Stimulated activated CD4-positive, alpha-beta T cell treated with anti-CD3 and anti-CD28 coated beads, Interleukin-4, amount 100 ng/mL, for 1 hour (primary cell): ENCODE data around the gene SLC25A14.

Experiments
- DNase-seq: peaks from one replicate; pipeline ENCODE4 v3.0.0-alpha.2; 2020

The SLC25A14 gene

DNA sequence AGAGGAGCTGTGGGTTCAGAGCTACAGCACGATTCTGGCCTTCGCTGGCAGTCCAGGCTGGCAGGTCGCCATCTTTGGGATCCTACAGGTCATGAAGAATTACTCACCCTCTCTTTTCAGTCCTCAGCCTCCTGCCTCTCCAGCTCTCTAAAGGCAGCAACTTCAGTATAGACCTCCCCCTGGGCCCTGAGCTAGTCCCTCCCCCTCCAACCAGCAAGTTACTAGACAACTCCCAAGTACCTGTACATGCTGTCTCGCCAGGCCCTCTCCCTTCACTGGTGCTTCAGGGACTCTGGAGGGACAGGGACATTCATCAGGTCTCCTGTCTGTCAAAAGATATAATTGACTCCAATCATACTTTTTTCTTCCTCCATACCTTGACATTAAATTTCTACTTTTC, 45.8 kb downstream of the SLC25A14 start, which contains the start of gene GPR119:
Gene GPR119, minus strand, starts transcription at position 155 of the 400 bp plus-strand sequence. CDS start 227 bp downstream, outside the sequence.
- DNase-seq, result no peak

DNA sequence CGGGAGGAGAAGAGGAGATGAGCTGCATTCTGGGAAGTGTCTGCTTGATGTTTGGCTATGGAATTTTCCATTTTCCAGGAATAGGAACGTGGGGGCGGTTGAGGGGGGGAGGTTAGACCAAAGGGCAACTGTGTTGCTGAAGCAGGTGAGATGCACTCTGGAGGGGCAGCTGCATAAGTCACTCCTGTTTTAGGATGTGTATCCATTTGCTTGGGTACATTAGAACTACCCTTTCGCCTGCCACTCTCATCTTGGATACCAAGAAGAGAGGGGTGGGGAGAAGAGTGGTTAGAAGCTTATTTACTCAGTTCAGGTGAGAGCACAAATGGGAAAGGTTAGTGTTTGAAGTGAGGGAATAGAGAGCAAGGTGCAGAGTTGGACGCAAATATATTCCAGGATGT, 46.7 kb downstream of the SLC25A14 start:
- DNase-seq, result no peak

DNA sequence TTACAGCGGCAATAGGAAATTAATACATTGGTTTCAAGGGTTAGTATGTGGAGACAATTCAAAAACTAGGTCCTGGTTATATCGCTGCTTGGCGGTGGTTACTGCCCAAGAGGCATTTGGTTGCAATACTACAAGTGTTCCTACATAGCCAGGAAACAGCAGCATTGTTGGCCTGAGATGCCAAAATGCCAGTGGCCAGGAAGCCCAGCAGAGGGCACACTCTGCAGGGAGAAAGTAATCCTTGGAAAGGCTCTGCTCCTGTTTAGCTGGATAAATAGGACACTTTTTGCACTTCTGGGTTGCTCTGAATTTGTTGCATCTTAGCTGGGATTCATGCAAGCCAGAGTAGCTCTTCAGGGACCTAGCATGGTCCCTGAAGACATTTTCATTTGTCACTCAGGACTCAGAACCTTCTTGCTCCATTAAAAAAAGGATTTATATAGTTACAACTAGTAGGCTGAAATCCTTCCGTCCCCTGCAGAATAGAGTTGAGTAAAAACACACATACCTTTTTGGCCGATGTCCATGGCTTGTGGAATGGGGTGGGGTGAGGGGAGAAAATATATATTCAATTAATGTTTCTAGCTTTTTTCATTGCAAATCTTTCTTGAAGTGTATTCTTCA, 53.8 kb downstream of the SLC25A14 start:
- DNase-seq, result no peak

DNA sequence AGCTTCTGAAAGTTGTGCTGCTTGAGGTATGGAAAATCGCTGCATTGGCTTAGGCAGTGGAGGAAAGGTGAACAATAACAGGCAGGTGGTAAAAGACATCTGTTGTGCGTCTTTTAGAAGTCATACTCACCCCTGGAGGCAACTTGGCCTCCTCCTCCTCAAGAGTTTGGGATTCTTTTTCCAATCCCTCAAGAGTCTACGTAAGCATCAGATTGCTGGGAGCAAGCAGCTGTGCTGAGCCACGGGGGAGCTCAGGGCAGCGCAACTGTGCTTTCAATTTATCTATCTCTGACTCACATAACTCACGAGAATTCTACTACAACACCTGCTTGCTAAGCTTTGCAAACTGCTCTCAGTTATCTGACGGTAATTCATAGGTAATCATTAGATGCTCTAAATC, 55.6 kb downstream of the SLC25A14 start:
- DNase-seq, result no peak

DNA sequence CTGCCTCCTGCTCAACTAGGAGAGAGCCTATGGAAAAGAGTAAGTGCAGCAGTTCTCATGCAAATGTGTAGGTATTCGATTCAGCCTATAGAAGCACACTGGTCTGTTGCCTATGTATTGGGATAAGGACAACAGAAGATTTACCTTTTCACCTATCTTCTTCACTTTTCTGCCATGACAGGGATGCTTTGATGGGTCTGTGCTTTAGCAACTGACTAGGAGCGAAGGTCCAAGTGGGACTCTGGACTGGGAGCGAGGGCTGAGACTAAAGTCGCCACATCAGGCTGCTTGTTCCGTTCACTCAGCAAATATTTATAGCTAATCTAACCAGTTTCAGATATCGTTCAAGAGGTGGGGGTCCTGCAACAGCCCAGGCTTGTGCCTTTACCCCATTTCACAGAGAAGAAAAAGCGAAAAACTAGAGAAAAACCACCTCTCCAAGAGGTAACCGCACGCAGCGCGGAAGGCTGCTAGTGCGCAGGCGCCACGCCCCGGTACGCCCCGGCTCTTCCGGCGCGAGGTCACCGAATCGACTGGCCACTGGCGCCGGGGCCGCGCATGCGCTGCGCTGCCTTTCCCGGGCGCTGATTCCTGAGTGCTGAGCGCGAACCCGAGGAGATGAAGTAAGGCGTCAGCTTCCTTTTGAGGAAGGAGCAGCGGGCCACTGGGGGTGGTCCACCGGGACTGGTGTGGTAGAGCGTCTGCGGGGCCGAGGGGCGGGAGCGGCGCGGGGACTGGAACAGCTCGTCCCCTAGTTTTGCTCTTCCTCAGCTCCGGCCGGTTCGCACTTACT, 61.9 kb downstream of the SLC25A14 start, which contains the start of gene RBMX2:
Gene RBMX2, plus strand, starts transcription at position 573 of the 793 bp plus-strand sequence. Its CDS starts 46 bp downstream, at position 619.
- DNase-seq, result peak; percentile 69

DNA sequence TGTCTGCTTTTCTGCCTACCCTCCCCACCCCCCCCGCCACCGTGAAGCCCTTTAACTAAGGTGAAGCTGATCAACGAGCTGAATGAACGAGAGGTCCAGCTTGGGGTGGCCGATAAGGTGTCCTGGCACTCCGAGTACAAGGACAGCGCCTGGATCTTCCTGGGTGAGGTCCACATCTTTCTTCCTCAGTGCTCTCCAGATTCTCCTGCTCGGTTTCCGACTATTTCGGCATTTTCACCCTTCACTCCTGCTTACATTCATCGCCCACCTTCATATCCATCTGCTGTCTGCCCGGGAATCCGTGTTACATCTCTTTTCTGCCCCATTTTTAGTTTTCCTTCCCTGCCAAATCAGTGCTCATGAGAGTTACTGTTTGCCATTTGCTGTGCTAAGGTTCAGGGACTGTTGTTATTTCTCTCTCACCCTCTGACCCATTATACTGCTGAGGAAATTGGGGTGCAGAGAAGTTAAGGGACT, 62.5 kb downstream of the SLC25A14 start:
- no peak for DNase-seq

DNA sequence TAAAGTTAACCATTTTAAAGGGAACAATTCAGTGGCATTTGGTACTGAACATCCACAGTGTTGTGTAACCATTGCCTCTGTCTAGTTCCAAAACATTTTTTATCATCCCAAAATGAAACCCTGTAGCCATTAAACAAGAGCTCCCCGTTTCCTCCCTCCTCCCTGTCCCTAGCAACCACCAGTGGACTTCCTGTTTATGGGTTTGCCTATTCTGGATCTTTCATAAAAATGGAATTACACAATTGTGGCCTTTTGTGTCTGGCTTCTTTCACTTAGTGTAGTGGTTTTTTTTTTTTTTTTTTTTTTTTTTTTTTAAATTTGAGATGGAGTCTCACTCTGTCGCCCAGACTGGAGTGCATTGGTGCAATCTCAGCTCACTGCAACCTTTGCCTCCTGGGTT, 73.7 kb downstream of the SLC25A14 start:
- DNase-seq, result no peak

DNA sequence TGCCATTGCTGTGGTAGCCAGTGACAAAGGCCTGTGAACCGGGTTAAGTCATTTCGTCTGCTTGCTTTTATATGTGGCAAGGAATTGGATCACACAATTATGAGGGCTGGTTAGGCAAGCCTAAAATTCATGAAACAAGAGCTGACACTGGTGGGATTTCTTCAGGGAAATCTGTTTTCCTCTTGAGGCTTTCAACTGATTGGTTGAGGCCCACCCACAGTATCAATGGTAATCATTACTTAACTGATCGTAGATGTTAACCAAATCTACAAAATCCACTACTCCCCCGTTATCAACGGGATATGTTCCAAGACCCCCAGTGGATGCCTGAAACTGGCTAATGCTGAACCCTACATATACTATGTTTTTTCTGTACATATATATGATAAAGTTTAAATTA, 75.1 kb downstream of the SLC25A14 start:
- DNase-seq, result no peak

DNA sequence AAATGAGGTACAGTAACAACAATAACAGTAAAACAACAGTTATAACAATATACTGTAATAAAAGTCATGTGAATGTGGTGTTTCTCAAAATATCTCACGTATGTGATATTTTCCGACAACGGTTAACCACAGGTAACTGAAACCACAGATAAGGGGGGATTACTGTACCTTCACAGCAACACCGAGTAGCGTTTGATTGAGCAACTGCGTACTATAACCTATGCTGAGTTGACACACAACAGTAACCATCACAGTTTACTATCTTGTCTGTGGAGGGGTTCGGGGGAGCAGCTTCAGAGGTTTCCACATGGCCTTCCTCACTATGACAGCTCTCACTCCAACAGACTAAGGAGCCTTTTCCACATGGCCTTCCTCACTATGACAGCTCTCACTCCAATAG, 75.5 kb downstream of the SLC25A14 start:
- DNase-seq, result no peak

DNA sequence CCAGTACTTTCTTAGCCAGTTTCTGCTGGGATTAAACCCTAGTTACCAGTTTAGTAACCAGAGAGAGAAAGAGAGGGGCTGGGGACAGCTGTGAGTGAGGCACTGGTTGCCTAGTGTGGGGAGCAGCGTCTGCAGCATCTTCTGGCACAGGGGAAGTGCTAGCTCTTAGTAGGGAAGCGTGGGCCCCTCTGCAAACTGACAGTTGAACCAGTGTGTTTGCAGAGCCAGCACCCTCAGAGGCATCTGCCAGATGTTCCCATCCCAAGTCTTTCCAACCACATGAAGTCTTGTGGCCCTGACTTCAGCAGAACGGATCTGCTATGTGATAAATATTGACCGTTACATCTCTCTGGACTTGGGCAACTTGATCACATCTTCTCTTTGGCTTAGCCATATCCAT, 77.1 kb downstream of the SLC25A14 start:
- no peak for DNase-seq

DNA sequence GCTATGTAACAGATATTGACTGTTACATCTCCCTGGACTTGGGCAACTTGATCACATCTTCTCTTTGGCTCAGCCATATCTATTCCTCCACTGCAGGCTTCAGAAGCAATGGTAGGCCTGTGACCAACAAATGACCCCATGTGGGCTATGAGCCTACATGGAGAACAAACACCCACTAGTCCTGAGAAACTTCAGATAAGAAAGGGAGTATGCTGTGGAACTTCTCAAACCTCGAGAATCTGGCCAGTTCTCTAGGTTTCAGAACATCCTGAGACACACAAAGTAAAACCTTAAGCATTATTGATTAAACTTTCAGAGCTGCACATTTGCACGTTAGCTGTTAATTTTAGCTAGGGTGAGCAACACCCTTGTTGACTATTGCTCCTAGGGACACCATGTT, 78.3 kb downstream of the SLC25A14 start:
- no peak for DNase-seq

DNA sequence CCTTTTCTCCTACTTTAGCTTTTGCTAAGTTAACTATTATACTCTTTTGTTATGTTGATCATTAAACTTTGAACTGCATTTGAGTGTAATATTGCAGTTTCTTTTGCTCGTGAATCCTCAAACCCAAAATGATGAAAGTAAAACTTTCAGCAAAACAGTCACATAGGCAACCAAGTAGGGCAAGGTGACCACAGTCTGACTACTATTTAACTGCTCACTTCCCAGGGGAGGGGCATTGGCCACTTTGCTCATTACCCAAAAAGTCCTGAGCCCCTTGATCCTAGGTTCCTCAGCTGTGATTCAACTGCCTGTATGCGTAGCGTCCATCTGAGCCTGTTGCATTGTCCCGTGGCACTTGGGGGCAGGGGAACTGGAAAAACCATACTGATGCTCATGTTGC, 79.0 kb downstream of the SLC25A14 start:
- DNase-seq, result no peak

DNA sequence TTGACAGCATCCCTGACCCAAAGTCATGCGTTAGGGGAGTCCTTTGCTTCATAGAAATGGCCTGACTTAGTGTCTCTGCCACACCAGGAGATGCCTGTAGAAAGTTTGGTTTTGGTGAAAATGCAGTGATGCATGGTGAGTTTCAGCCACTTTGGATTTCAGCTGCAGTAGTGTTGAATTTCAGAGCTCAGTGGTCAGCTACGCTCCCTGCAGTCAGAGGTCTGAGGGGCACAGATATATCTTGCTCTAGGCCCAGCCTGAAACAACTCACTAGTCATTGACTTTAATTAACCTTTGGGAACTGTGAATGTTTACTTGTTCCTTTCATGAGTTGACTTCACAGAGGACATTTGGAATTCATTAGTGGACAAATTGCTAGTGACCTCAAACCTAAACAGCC, 79.5 kb downstream of the SLC25A14 start:
- no peak for DNase-seq
